IPS-18a (cell line): ENCODE measurements around the gene SLC35F4.
"Not testable (repeated sequence)": the region's sequence is repeated elsewhere in the genome, so short reads cannot be mapped to it uniquely, and the experiment has no call there.

Experiments
- H3K27ac ChIP-seq: one replicate; pipeline ENCODE4 v1.5.1; 2013; ENCODE audit warnings: low read length
- H3K27me3 ChIP-seq: one replicate; pipeline ENCODE4 v1.6.1; 2013; ENCODE audit warnings: mild to moderate bottlenecking, low read length; ENCODE audit not compliant: control insufficient read depth, insufficient read depth
- H3K36me3 ChIP-seq: one replicate; pipeline ENCODE4 v1.6.1; 2013; ENCODE audit warnings: low read depth, low read length; ENCODE audit not compliant: control insufficient read depth
- H3K4me1 ChIP-seq: one replicate; pipeline ENCODE4 v1.6.1; 2013; ENCODE audit warnings: low read depth, low read length; ENCODE audit not compliant: control insufficient read depth
- H3K4me3 ChIP-seq: one replicate; pipeline ENCODE4 v1.5.1; 2013; ENCODE audit warnings: low read length
- H3K9ac ChIP-seq: one replicate; pipeline ENCODE4 v1.6.1; 2013; ENCODE audit warnings: mild to moderate bottlenecking, low read length, moderate library complexity
- H3K9me3 ChIP-seq: one replicate; pipeline ENCODE4 v1.6.1; 2013; ENCODE audit warnings: low read depth, low read length; ENCODE audit not compliant: control insufficient read depth

Gene SLC35F4

GRCh38 chr14:57712102-57712501, 153.8 kb downstream of the SLC35F4 start:
- Histone ChIP-seq H3K36me3 (no peaks in the 10 kb centered on the region), H3K27ac (no peak overlapping the region), H3K9me3 (peaks cover 3% of the 10 kb centered on the region), H3K4me1 (peaks cover 26% of the 10 kb centered on the region), H3K9ac (no peak overlapping the region), H3K27me3 (no peaks in the 10 kb centered on the region), H3K4me3 (no peak overlapping the region)

GRCh38 chr14:57709909-57710308, 156.0 kb downstream of the SLC35F4 start:
- Histone ChIP-seq H3K4me1 (peaks cover 19% of the 10 kb centered on the region), H3K36me3 (no peaks in the 10 kb centered on the region), H3K27me3 (no peaks in the 10 kb centered on the region), H3K27ac (no peak overlapping the region), H3K9me3 (peaks cover 3% of the 10 kb centered on the region), H3K4me3 (no peak overlapping the region), H3K9ac (no peak overlapping the region)

GRCh38 chr14:57709086-57709485, 156.8 kb downstream of the SLC35F4 start:
- H3K27ac ChIP-seq, H3K9me3 ChIP-seq, H3K27me3 ChIP-seq, H3K4me3 ChIP-seq, H3K9ac ChIP-seq, H3K36me3 ChIP-seq: not testable (repeated sequence)
- peaks cover 11% of the 10 kb centered on the region for H3K4me1 ChIP-seq

GRCh38 chr14:57707219-57707618, 158.7 kb downstream of the SLC35F4 start:
- Histone ChIP-seq H3K27me3 (no peaks in the 10 kb centered on the region), H3K9me3 (peaks cover 3% of the 10 kb centered on the region), H3K4me3 (no peak overlapping the region), H3K4me1 (peaks cover 4% of the 10 kb centered on the region), H3K9ac (no peak overlapping the region), H3K27ac (no peak overlapping the region), H3K36me3 (no peaks in the 10 kb centered on the region)

GRCh38 chr14:57704763-57705162, 161.1 kb downstream of the SLC35F4 start:
- no peak overlapping the region for H3K9ac ChIP-seq
- no peak overlapping the region for H3K4me3 ChIP-seq
- H3K4me1 ChIP-seq: no peaks in the 10 kb centered on the region
- no peaks in the 10 kb centered on the region for H3K27me3 ChIP-seq
- H3K9me3 ChIP-seq: no peaks in the 10 kb centered on the region
- no peak overlapping the region for H3K27ac ChIP-seq
- no peaks in the 10 kb centered on the region for H3K36me3 ChIP-seq

GRCh38 chr14:57699947-57700346, 165.9 kb downstream of the SLC35F4 start:
- no peak overlapping the region for H3K4me3 ChIP-seq
- H3K27me3 ChIP-seq: no peaks in the 10 kb centered on the region
- no peak overlapping the region for H3K27ac ChIP-seq
- H3K4me1 ChIP-seq: no peaks in the 10 kb centered on the region
- H3K9ac ChIP-seq: no peak overlapping the region
- no peaks in the 10 kb centered on the region for H3K9me3 ChIP-seq
- no peaks in the 10 kb centered on the region for H3K36me3 ChIP-seq

GRCh38 chr14:57692671-57693070, 173.2 kb downstream of the SLC35F4 start:
- Histone ChIP-seq H3K27me3 (no peaks in the 10 kb centered on the region), H3K9me3 (no peaks in the 10 kb centered on the region), H3K27ac (no peak overlapping the region), H3K36me3 (no peaks in the 10 kb centered on the region), H3K4me1 (no peaks in the 10 kb centered on the region), H3K9ac (no peak overlapping the region), H3K4me3 (no peak overlapping the region)

- Histone ChIP-seq H3K9me3 (no peaks in the 10 kb centered on the region), H3K4me3 (no peak overlapping the region), H3K9ac (no peak overlapping the region), H3K36me3 (no peaks in the 10 kb centered on the region), H3K27ac (no peak overlapping the region), H3K27me3 (no peaks in the 10 kb centered on the region), H3K4me1 (no peaks in the 10 kb centered on the region)
Measured at GRCh38 chr14:57687416-57687815, 178.5 kb downstream of the SLC35F4 start.

GRCh38 chr14:57686304-57686703, 179.6 kb downstream of the SLC35F4 start:
- H3K9ac ChIP-seq: no peak overlapping the region
- H3K9me3 ChIP-seq: no peaks in the 10 kb centered on the region
- no peaks in the 10 kb centered on the region for H3K4me1 ChIP-seq
- no peak overlapping the region for H3K27ac ChIP-seq
- no peak overlapping the region for H3K4me3 ChIP-seq
- H3K36me3 ChIP-seq: no peaks in the 10 kb centered on the region
- H3K27me3 ChIP-seq: no peaks in the 10 kb centered on the region

GRCh38 chr14:57671021-57671420, 194.9 kb downstream of the SLC35F4 start:
- Histone ChIP-seq H3K4me1 (peaks cover 9% of the 10 kb centered on the region), H3K27ac (no peak overlapping the region), H3K4me3 (no peak overlapping the region), H3K36me3 (no peaks in the 10 kb centered on the region), H3K9ac (no peak overlapping the region), H3K27me3 (no peaks in the 10 kb centered on the region), H3K9me3 (no peaks in the 10 kb centered on the region)

GRCh38 chr14:57660208-57660607, 205.7 kb downstream of the SLC35F4 start:
- no peaks in the 10 kb centered on the region for H3K9me3 ChIP-seq
- H3K27ac ChIP-seq: no peak overlapping the region
- H3K4me3 ChIP-seq: no peak overlapping the region

GRCh38 chr14:57659052-57659451, 206.8 kb downstream of the SLC35F4 start:
- no peaks in the 10 kb centered on the region for H3K9me3 ChIP-seq
- H3K36me3 ChIP-seq: no peaks in the 10 kb centered on the region
- H3K27ac ChIP-seq: no peak overlapping the region
- no peak overlapping the region for H3K4me3 ChIP-seq
- no peak overlapping the region for H3K9ac ChIP-seq
- no peaks in the 10 kb centered on the region for H3K27me3 ChIP-seq
- H3K4me1 ChIP-seq: no peaks in the 10 kb centered on the region

More at GRCh38 chr14:57660208-57660607, 205.7 kb downstream of the SLC35F4 start:
- Histone ChIP-seq H3K9ac (no peak overlapping the region), H3K36me3 (no peaks in the 10 kb centered on the region), H3K27me3 (no peaks in the 10 kb centered on the region), H3K4me1 (no peaks in the 10 kb centered on the region)
